Brain microvascular endothelial cell (primary cell): Measurements from ENCODE around the gene RGS19.

ENCODE experiments used
- DNase-seq: peaks from one replicate; pipeline ENCODE4 v3.0.0-alpha.2; 2020
- H3K27ac ChIP-seq: fragments of 250-450 bp; sonication (Bioruptor Pico); 2 replicates; pipeline ENCODE4 v1.5.1; 2020; ENCODE audit warnings: mild to moderate bottlenecking, moderate library complexity
- H3K27me3 ChIP-seq: fragments of 250-450 bp; sonication (Bioruptor Pico); replicated peaks from 2 replicates; pipeline ENCODE4 v1.5.1; 2020; ENCODE audit warnings: mild to moderate bottlenecking
- H3K36me3 ChIP-seq: fragments of 250-450 bp; sonication (Bioruptor Pico); replicated peaks from 2 replicates; pipeline ENCODE4 v1.5.1; 2020; ENCODE audit warnings: mild to moderate bottlenecking
- H3K4me3 ChIP-seq: 2 replicates; pipeline ENCODE4 v1.5.1; 2011; ENCODE audit warnings: low read depth, mild to moderate bottlenecking, control low read depth, low read length, moderate library complexity
- CTCF ChIP-seq: IDR thresholded peaks from 2 replicates; pipeline ENCODE4 v1.5.1; 2011; ENCODE audit warnings: low read depth, mild to moderate bottlenecking, moderate library complexity, low read length, control low read depth, inconsistent platforms; ENCODE audit errors: missing control alignments
- in situ Hi-C: cut with HindIII; loops from 2 replicates; pipeline ENCODE4 v1.10.0; 2017; ENCODE audit warnings: low sequenced_read_pairs, low pct_ligation_motif_present

The RGS19 gene

GRCh38 chr20:64058536-64058935 is 20.8 kb downstream of the RGS19 start:
- H3K4me3 ChIP-seq = no peak overlapping the region

GRCh38 chr20:64057628-64058498 is 21.5 kb downstream of the RGS19 start:
- H3K27me3 ChIP-seq = no peaks in the 10 kb centered on the region
- peak; percentile 40 for DNase-seq
- no peak overlapping the region for H3K4me3 ChIP-seq
- H3K36me3 ChIP-seq = no peaks in the 10 kb centered on the region
- H3K27ac ChIP-seq = no peak overlapping the region
- TF ChIP-seq CTCF = peak; percentile 94
- in situ Hi-C loops = no loop called here

More at GRCh38 chr20:64058536-64058935, 20.8 kb downstream of the RGS19 start:
- in situ Hi-C loops = no loop called here
- DNase-seq = peak; percentile 73
- no peak overlapping the region for H3K27ac ChIP-seq
- no peak for TF ChIP-seq CTCF
- no peaks in the 10 kb centered on the region for H3K27me3 ChIP-seq
- H3K36me3 ChIP-seq = no peaks in the 10 kb centered on the region

- H3K27ac ChIP-seq = no peak overlapping the region
- TF ChIP-seq CTCF = no peak
- in situ Hi-C loops = no loop called here
- no peak overlapping the region for H3K4me3 ChIP-seq
- H3K27me3 ChIP-seq = no peaks in the 10 kb centered on the region
- DNase-seq = no peak
- no peaks in the 10 kb centered on the region for H3K36me3 ChIP-seq
Measured at GRCh38 chr20:64056889-64057627, 22.3 kb downstream of the RGS19 start.

- no peak overlapping the region for H3K4me3 ChIP-seq
- H3K36me3 ChIP-seq = no peaks in the 10 kb centered on the region
- DNase-seq = no peak
- in situ Hi-C loops = no loop called here
- TF ChIP-seq CTCF = no peak
- H3K27ac ChIP-seq = no peak overlapping the region
- H3K27me3 ChIP-seq = no peaks in the 10 kb centered on the region
Measured at GRCh38 chr20:64056639-64056888, 22.8 kb downstream of the RGS19 start.

GRCh38 chr20:64055893-64056638 is 23.3 kb downstream of the RGS19 start:
- DNase-seq = peak; percentile 17
- Histone ChIP-seq H3K27ac (no peak overlapping the region), H3K36me3 (no peaks in the 10 kb centered on the region), H3K4me3 (no peak overlapping the region), H3K27me3 (no peaks in the 10 kb centered on the region)
- TF ChIP-seq CTCF = no peak
- in situ Hi-C loops = no loop called here
